ENCODE results near the gene EEF2. TPM values are rescaled to one million over a fixed set of nuclear protein-coding genes. Genes with fewer than 3 reads are reported as not detected.

Gene EEF2
- total RNA-seq (2012; rRNA removed) (1,727 and 2,161 TPM in 2 replicates), polyA plus RNA-seq (2012; rRNA removed) (1,505 and 1,547 TPM in 2 replicates), Bru-seq, nascent RNA (percentile 98 among the genes with signal in this experiment), BruChase-seq, experiment 1, labeled RNA remaining after a 6-hour chase (percentile 100 among the genes with signal in this experiment), BruChase-seq, experiment 2, labeled RNA remaining after a 2-hour chase (percentile 99 among the genes with signal in this experiment)
- polyA plus RNA-seq (2012; cell fraction: cytosol; rRNA removed) = 957 and 2,460 TPM in 2 replicates
- 805 and 1,780 TPM in 2 replicates for polyA plus RNA-seq (2012; cell fraction: nucleus; rRNA removed; ENCODE audit: low replicate concordance)
- long read RNA-seq, transcript EEF2-201 (15 exons, 3,164 nt) = major isoform, 912 of 1,582 reads
- long read RNA-seq, partial matches to known transcripts = 442 of 1,582 reads
- long read RNA-seq, other reads (novel, unspliced or antisense) = 227 of 1,582 reads

DNA sequence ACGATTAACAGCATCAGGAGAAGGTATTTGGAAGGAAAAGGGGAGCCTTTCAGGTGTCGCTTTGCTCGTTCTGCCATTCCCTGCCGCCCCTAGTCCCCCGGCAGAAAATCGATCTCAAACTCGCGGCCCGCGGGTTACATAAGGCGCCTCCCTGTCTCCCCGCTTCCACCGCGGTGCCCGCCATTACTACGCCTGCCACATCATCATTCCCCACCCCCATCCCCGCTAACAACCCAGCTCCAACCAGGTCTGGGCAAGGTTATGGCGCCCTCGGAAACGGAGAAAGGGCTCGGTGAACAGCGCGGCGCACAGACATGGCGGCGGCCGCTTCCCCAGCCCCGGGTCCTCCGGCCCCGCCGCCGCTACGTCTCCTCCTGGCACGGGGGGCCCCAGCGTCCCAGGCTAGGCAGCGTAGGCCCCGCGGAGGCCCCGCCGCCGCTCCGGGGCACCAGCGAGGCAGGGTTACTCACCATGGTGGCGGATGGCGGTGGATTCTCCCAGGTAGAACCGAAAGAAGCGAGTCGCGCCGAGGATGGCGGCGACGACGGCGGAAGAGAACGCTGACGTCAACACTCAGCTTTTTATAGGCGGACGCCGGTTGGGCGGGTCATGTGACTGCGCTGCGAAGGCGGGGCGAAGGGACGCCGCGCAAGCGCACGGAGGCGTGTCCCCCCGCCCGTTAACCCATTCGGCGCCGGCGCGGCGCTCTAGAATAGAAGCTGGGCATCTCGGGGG lies at the start of gene EEF2:
EEF2 (minus strand) TSS at position 556 of the 735 bp plus-strand sequence; CDS start at position 473, 83 bp downstream.
- Histone ChIP-seq H3K4me3 (ENCODE audit: insufficient read depth, low read depth, low read length) (peak within 1 kb of the TSS; percentile 79), H3K4ac (ENCODE audit: low read depth, low read length) (peak within 1 kb of the TSS; percentile 96), H4K5ac (ENCODE audit: low read depth, low read length) (peak within 1 kb of the TSS; percentile 40; the same call in 1 of the 2 replicates), H2AFZ (replicated peaks; ENCODE audit: low read length, poor library complexity) (peak within 1 kb of the TSS; percentile 88), H3K4me2 (ENCODE audit: low read depth, low read length) (peak within 1 kb of the TSS; percentile 94), H3K36me3 (ENCODE audit: control insufficient read depth, insufficient read depth, low read length) (peaks cover 45% of the 10 kb centered on the region), H2BK20ac (ENCODE audit: low read depth, low read length) (peak within 1 kb of the TSS; percentile 52; the same call in 1 of the 2 replicates), H3K9me3 (ENCODE audit: control insufficient read depth, insufficient read depth, low read length) (no peaks in the 10 kb centered on the region), H4K20me1 (ENCODE audit: insufficient read depth, low read length) (peaks cover 52% of the 10 kb centered on the region), H4K91ac (ENCODE audit: insufficient read depth, low read depth, low read length) (peak within 1 kb of the TSS; percentile 83), H3K23ac (ENCODE audit: low read depth, low read length) (peak within 1 kb of the TSS; percentile 98), H3K79me1 (ENCODE audit: low read depth in 1 of 2, low read length in 2 of 2) (peaks cover 5 to 55% of the 10 kb centered on the region in 2 experiments; a peak in 3 of 4 replicates), H3K14ac (replicated peaks; ENCODE audit: low read depth, low read length) (peak within 1 kb of the TSS; percentile 98), H2AK5ac (ENCODE audit: low read depth, low read length) (peak within 1 kb of the TSS; percentile 98), H2BK15ac (ENCODE audit: low read depth, low read length) (peak within 1 kb of the TSS; percentile 46; the same call in 1 of the 3 replicates), H3K27me3 (ENCODE audit: control insufficient read depth, insufficient read depth, low read length) (no peaks in the 10 kb centered on the region), H3K9me1 (ENCODE audit: insufficient read depth, low read length) (0 out of 2 replicates have a peak, but pooled peaks cover 3% of the 10 kb centered on the region), H3K4me1 (ENCODE audit: control insufficient read depth, insufficient read depth, low read length) (peaks cover 13% of the 10 kb centered on the region), H2AK9ac (replicated peaks; ENCODE audit: low read depth, low read length, poor library complexity) (peak within 1 kb of the TSS; percentile 99), H3K56ac (ENCODE audit: extremely low read depth, insufficient read depth, low read length) (peak within 1 kb of the TSS; percentile 76), H3K27ac (ENCODE audit: insufficient read depth, low read length) (peak within 1 kb of the TSS; percentile 93), H2BK120ac (ENCODE audit: low read depth, low read length) (0 out of 2 replicates have a peak within 1 kb of the TSS, but pooled peaks have one; percentile 35), H3K9ac (ENCODE audit: low read depth, low read length) (peak within 1 kb of the TSS; percentile 98), H4K8ac (ENCODE audit: low read depth in 2 of 2, low read length in 2 of 2) (peak within 1 kb of the TSS; percentile 69 to 88; a peak in 3 of 4 replicates), H2BK5ac (ENCODE audit: low read depth, low read length, poor library complexity, severe bottlenecking) (peak within 1 kb of the TSS; percentile 90), H3K18ac (ENCODE audit: low read depth, low read length) (peak within 1 kb of the TSS; percentile 29)
- dilution Hi-C loops (cut with HindIII; ENCODE audit: low sequenced_read_pairs, unreplicated experiment) (no loop called here), in situ Hi-C loops (cut with MboI; ENCODE audit: low sequenced_read_pairs) (loop anchor here (5.0 kb wide), 1 partner anchor 222 kb away; no protein-coding TSS in a partner anchor), intact Hi-C loops (cut with micrococcal nuclease) (no loop called here)
- peak; percentile 46 for ATAC-seq (ENCODE audit: low read depth)
- peak; percentile 90 for TF ChIP-seq MAFK (IDR thresholded peaks at IDR 0.05; ENCODE audit: low read depth, low read length)
- no peak for TF ChIP-seq NFE2L2 (IDR thresholded peaks at IDR 0.05; ENCODE audit: low read depth, low read length)
- peak; percentile 94; the same call in 1 of the 2 replicates for TF ChIP-seq MAZ (IDR thresholded peaks at IDR 0.05; ENCODE audit: borderline replicate concordance, low read depth, low read length)
- TF ChIP-seq, protein P1, sequence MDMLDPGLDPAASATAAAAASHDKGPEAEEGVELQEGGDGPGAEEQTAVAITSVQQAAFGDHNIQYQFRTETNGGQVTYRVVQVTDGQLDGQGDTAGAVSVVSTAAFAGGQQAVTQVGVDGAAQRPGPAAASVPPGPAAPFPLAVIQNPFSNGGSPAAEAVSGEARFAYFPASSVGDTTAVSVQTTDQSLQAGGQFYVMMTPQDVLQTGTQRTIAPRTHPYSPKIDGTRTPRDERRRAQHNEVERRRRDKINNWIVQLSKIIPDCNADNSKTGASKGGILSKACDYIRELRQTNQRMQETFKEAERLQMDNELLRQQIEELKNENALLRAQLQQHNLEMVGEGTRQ (IDR thresholded peaks at IDR 0.05; ENCODE audit: low read depth, low read length) = peak; percentile 98
- TF ChIP-seq POLR2A (IDR thresholded peaks at IDR 0.05; ENCODE audit: low read depth, low read length) = peak; percentile 100
- TF ChIP-seq RAD21 (IDR thresholded peaks at IDR 0.05; ENCODE audit: low read length) = no peak
- no peak for TF ChIP-seq RFX5 (IDR thresholded peaks at IDR 0.05; ENCODE audit: low read depth, low read length)
- TF ChIP-seq FOS (IDR thresholded peaks at IDR 0.05; ENCODE audit: low read depth, low read length) = peak; percentile 40; the same call in 1 of the 2 replicates
- TF ChIP-seq, protein P2, sequence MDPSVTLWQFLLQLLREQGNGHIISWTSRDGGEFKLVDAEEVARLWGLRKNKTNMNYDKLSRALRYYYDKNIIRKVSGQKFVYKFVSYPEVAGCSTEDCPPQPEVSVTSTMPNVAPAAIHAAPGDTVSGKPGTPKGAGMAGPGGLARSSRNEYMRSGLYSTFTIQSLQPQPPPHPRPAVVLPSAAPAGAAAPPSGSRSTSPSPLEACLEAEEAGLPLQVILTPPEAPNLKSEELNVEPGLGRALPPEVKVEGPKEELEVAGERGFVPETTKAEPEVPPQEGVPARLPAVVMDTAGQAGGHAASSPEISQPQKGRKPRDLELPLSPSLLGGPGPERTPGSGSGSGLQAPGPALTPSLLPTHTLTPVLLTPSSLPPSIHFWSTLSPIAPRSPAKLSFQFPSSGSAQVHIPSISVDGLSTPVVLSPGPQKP (IDR thresholded peaks at IDR 0.05; ENCODE audit: borderline replicate concordance, low read depth, low read length) = no peak
- TF ChIP-seq CHD1 (IDR thresholded peaks at IDR 0.05; ENCODE audit: low read depth, low read length) = peak; percentile 95
- CTCF ChIA-PET = interaction anchor here (0.6 to 1.5 kb wide), 4 partner anchors 16 to 260 kb away, joined by 3 to 6 read pairs (median 4); no protein-coding TSS in a partner anchor
- BruUV-seq (replicated peaks) = TSS peak; percentile 23
- 1% methylated on average over 57 of the region's 80 CpGs; no CpG with 5 or more reads in 1 of the 2 experiments for WGBS, 2 experiments (ENCODE audit: extremely low coverage in 2 of 2, insufficient read length in 1 of 2)
- POLR2A ChIA-PET (ENCODE audit: unreplicated experiment) = interaction anchor here (0.5 to 1.4 kb wide), 9 partner anchors 10 to 210 kb away, joined by 3 to 10 read pairs (median 4); partner anchors contain the start of gene DAPK3
- peak; percentile 87 for DNase-seq
